HG02588 (cell line): ENCODE results near the gene MOB3B.
"Not testable (repeated sequence)": the region's sequence is repeated elsewhere in the genome, so short reads cannot be mapped to it uniquely, and the experiment has no call there.

Experiments used
- ATAC-seq: cut with Tn5 transposase; IDR thresholded peaks from one replicate; pipeline ENCODE4 v1.9.1; 2021; ENCODE audit warnings: mild to moderate bottlenecking, moderate library complexity; ENCODE audit not compliant: unreplicated experiment

Gene MOB3B

GRCh38 chr9:27426511-27427271 lies 102.9 kb downstream of the MOB3B start:
- no peak for ATAC-seq

DNA sequence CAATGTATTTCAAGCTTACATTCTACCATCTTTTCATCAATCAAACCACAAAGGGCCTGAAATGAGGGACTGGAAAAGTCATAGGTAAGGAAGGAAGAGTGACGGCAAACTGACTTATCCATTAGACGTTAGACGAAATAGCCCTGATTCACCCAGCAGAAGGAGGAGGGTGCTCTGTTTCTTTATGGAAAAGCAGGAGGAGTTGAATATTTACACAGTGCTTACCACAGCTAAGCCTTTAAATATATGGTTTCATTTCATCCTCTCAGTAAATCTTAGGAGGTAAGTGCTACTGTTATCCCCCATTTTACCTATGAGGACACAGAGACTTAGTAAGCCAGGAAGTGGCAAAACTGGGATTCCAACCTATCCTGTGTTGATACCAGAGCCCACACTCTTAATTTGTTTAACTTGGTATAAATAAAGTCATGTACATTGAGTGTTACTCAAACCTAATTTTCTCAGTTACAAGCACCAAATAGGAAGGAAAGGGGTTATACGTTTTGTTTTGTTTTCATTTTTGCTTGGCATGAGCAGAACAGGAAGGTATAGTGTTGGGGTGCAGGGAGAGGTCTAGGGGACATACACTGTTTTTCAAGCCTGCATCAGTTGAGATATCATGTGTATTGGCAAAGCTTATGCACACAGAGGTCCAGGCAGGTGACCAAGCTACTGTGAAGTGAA lies 103.6 kb downstream of the MOB3B start:
- no peak for ATAC-seq

DNA sequence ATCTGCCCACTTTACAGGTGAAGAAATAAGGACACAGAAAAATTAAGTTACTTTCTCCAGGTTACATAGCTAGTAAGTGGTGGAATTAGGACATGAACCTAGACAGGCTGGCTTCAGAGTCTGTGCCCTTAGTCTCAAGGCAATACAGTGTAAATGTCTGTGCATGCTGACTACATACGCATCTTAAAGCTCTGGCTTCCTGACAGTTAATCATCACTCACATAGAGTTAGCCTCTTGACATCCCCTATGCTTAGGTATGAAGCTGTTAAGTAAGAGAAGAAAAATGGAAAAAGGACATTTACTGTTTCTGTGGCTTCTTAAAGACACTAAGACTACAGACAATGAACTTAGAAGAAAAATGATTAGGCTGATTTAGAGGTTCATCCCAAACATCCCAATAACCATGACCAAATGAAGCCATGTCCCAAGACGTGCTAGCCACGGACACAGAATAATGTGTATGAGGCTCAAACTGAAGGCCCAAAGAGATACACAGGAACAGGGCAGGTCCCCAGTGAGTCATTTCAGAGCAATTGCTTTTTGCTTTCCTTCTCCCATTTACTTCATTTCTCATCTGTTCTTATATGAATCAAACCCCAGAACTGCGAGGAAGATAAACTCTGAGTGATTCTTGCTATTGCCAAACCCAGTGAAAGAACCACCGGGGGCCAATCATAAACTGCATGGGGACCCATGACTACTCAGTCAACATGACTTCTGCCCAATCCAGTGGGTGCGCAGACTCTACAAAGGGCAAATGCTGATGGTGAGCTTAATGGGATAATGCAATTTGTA lies 105.5 kb downstream of the MOB3B start:
- no peak for ATAC-seq

- ATAC-seq: no peak
These were observed 107.3 kb downstream of the MOB3B start for GRCh38 chr9:27422279-27422834.

- no peak for ATAC-seq
These were observed 108.0 kb downstream of the MOB3B start for GRCh38 chr9:27421577-27421976.

DNA sequence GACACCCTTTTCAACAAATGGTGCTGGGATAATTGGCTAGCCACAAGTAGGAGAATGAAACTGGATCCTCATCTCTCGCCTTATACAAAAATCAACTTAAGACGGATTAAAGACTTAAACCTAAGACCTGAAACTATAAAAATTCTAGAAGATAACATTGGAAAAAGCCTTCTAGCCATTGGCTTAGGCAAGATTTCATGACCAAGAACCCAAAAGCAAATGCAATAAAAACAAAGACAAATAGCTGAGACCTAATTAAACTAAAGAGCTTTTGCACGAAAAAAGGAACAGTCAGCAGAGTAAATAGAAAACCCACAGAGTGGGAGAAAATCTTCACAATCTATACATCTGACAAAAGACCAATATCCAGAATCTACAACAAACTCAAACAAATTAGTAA lies 110.1 kb downstream of the MOB3B start:
- ATAC-seq: not testable (repeated sequence)

DNA sequence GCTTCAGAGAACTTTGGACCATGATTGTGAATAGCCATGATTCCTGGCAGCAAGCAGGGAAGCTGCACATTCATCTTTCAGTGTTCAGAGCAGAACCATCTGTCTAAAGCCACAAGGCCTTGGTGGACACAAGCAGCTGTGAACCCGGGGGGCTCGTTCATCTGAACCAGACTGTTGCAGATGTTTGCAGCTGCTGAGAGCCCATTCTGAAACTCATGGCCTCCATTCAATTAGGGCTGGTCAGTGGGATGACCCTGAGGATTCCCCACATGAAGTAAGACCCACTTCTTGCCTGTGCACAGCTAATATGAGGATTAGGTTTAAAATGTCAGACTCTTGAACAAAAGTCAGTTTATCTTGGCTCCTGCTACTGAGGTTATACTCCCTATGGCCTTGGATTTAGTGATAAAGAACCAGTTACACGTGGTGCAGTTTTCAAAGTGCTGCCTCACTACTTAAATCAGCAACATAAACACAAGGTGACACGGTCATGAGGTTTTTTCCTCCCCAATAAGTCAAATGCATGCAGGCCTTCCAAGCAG lies 115.3 kb downstream of the MOB3B start:
- ATAC-seq: no peak

- no peak for ATAC-seq
These were observed 115.9 kb downstream of the MOB3B start for GRCh38 chr9:27413511-27414219.

- no peak for ATAC-seq
These were observed 116.7 kb downstream of the MOB3B start for GRCh38 chr9:27412963-27413362.

DNA sequence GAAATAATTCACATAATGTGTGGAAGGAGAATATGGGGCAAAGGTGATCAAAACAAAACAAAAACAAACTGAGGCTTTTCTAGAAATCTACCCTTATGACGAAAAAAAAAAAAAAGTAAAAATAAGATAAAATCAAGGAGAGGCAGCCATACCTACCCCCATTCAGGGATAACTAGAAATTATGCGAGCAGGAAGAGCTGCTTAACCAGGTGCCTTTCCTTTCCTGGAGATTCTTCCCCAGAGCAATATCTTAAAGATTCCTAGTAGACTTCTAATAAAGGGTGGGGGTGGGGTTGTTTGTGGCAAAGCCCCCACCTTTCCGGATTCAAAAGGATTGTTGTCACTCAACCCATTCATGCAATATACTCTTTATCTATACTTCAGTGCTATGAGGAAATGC lies 117.5 kb downstream of the MOB3B start:
- ATAC-seq: no peak

- no peak for ATAC-seq
These were observed 121.1 kb downstream of the MOB3B start for GRCh38 chr9:27408482-27408881.

DNA sequence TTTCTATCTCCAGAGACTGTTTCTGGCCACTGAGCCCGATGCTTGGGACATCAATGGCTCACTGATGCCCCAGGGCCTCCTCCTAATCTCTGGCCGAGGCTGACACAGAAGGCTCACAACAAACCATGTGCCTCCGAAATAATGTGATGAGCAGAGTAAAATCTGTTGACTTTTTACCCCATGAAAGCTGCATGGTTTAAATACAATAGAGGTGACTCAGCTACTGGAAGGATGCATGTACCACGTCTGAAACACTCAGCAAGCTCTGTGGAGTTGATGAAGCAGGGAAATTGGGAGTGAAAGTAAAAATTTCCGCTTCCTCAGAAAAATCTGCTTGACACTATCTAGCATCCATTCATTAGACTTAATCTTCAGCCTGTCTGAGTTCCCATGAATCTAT lies 121.6 kb downstream of the MOB3B start:
- ATAC-seq: no peak

DNA sequence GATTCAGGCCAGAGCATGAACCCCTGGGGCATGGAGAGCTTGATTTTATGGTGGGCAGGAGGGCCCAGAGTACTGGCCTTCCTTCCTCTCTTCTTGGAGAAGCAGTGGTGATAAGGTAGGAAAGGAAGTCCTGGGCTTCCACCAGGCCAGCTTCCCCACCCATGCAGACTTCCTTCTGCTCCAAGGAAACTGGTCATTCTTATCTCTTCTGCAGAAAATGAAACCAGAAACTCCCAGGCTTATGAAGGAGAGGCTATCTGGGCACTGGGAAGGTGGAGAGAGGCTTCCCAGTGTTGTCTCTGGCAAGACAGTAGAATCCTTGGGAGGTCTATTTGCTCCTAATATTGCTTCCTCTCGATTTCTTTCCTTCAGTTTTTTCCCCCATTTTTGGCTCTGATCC lies 122.1 kb downstream of the MOB3B start:
- no peak for ATAC-seq

DNA sequence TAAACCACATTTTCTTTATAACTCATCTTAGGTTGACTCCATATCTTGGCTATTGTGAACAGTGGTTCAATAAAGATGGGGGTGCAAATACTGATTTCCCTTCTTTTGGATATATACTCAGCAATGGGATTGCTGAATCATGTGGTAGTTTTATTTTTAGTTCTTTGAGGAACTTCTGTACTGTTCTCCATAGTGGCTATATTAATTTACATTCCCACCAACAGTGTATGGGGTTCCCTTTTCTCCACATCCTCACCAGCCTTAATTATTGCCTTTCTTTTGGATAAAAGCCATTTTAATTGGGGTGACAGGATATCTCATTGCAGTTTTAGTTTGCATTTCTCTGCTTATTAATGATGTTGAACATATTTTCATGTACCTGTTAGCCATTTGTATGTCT lies 125.0 kb downstream of the MOB3B start:
- ATAC-seq: no peak

DNA sequence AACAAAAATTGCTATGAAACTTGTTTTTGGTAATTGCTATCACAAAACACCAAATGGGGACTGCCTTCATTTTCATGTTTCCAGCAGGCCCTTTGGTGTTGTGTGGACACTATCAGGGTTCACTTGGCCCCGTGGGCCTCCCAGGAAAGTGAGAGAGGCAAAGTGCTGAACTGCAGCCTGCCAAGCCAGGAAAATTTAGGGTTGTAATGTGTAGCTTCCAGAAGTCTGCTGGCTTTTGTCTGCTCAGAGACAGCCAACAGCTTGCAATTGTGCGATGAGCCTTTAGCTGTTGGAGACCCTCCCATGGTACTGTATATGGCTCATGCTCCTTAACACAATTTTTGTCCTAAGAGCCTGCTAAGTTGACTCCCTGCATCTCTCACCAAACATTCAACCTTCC lies 127.0 kb downstream of the MOB3B start:
- ATAC-seq: no peak

- no peak for ATAC-seq
These were observed 129.2 kb downstream of the MOB3B start for GRCh38 chr9:27400334-27400880.

- no peak for ATAC-seq
These were observed 130.5 kb downstream of the MOB3B start for GRCh38 chr9:27398982-27399653.

DNA sequence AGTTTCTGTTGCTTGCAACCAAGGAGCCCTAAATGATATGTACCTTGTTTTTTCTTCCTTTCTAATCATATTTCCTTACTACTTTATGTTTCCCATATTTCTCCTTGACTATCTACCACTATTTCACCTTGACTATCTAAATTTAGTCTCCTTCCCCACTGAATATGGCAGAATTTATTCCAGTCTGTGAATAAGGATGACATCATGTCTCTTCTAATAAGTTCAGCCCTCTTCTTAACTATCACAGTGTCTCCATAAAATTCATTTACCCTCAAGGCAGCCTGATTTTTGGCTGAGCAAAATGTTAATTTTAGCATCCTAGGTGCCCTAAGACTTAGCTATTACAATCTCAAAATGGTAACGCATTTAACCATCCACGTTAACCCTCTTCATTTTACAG lies 133.1 kb downstream of the MOB3B start:
- no peak for ATAC-seq

- ATAC-seq: no peak
These were observed 134.1 kb downstream of the MOB3B start for GRCh38 chr9:27395484-27395921.

GRCh38 chr9:27394826-27395201 lies 134.8 kb downstream of the MOB3B start:
- ATAC-seq: no peak
